GM12878 (cell line): ENCODE results near the gene KIF2A. TPM values are rescaled to one million over a fixed set of nuclear protein-coding genes. Genes with fewer than 3 reads are reported as not detected.

ENCODE experiments used
- ATAC-seq: fragments of 200-7000 bp; cut with Tn5 transposase; 3 replicates; pipeline ENCODE4 v1.9.1; 2020; ENCODE audit warnings: mild to moderate bottlenecking, moderate library complexity
- BruUV-seq: library from RNA; stranded (reverse); fragments of 400-500 nt; replicated peaks from 2 replicates; lab custom pipeline; 2021; lab: Mats Ljungman, UMichigan
- CTCF ChIA-PET: fragments of 300-600 bp; sonication (Branson Sonifier 250); formaldehyde crosslinking; extraction: SDS; loops from one replicate; lab custom pipeline; 2021; ENCODE audit warnings: inconsistent platforms; lab: Yijun Ruan, JAX
- POLR2A ChIA-PET: fragments of 350-600 bp; formaldehyde crosslinking; extraction: SDS; loops from one replicate; lab custom pipeline; 2021; ENCODE audit warnings: inconsistent platforms; lab: Charles Lee
- RAD21 ChIA-PET: fragments of 300-600 bp; sonication (Branson Sonifier 250); formaldehyde crosslinking; loops from one replicate; lab custom pipeline; 2023; ENCODE audit warnings: antibody characterized with exemption; ENCODE audit not compliant: unreplicated experiment; lab: Charles Lee
- SMC1A ChIA-PET: fragments of 300-600 bp; sonication (Branson Sonifier 250); formaldehyde crosslinking; loops from one replicate; lab custom pipeline; 2023; ENCODE audit not compliant: unreplicated experiment, uncharacterized antibody; lab: Charles Lee
- DNase-seq: peaks from one replicate; pipeline ENCODE4 v3.0.0-alpha.2; 2011; ENCODE audit warnings: low read depth, low spot score
- FAIRE-seq: peaks from 3 replicates; lab custom pipeline; 2011; peaks lifted over from hg19 to GRCh38; lab: Jason Lieb, UNC
- H2AFZ ChIP-seq: 2 replicates; pipeline ENCODE4 v1.6.0; 2011; ENCODE audit warnings: low read depth, low read length, control low read depth; ENCODE audit not compliant: control insufficient read depth
- H3K27ac ChIP-seq: 2 replicates; pipeline ENCODE4 v1.5.1; 2011; ENCODE audit warnings: control low read depth; ENCODE audit not compliant: control insufficient read depth, insufficient read depth
- H3K27me3 ChIP-seq, 2 experiments: replicated peaks in 1 of 2; 2 replicates each; pipeline versions ENCODE4 v1.6.0 to v1.6.1; 2011; ENCODE audit warnings: low read length in 1 of 2; ENCODE audit not compliant: control insufficient read depth in 2 of 2, insufficient read depth in 2 of 2
- H3K36me3 ChIP-seq, 2 experiments: 2 replicates each; pipeline ENCODE4 v1.5.1; 2011; ENCODE audit warnings: low read length in 1 of 2; ENCODE audit not compliant: control insufficient read depth in 2 of 2, insufficient read depth in 2 of 2
- H3K4me1 ChIP-seq: 2 replicates; pipeline ENCODE4 v1.6.1; 2011; ENCODE audit warnings: mild to moderate bottlenecking, low read length, moderate library complexity, mixed read lengths; ENCODE audit not compliant: control insufficient read depth, insufficient read depth
- H3K4me2 ChIP-seq: 2 replicates; pipeline ENCODE4 v1.6.0; 2011; ENCODE audit warnings: control low read depth; ENCODE audit not compliant: control insufficient read depth, insufficient read depth
- H3K4me3 ChIP-seq: fragments of 200-600 bp; sonication (generic); 2 replicates; pipeline ENCODE4 v1.5.1; 2016
- H3K79me2 ChIP-seq: 2 replicates; pipeline ENCODE4 v1.6.0; 2011; ENCODE audit warnings: low read length; ENCODE audit not compliant: control insufficient read depth, insufficient read depth
- H3K9ac ChIP-seq: 2 replicates; pipeline ENCODE4 v1.8.0; 2011; ENCODE audit warnings: low read length, control low read depth, mixed read lengths; ENCODE audit not compliant: control insufficient read depth, insufficient read depth
- H3K9me3 ChIP-seq: replicated peaks from 3 replicates; pipeline ENCODE4 v1.5.1; 2011; ENCODE audit warnings: mild to moderate bottlenecking, low read length; ENCODE audit not compliant: control insufficient read depth, insufficient read depth
- H4K20me1 ChIP-seq: 2 replicates; pipeline ENCODE4 v1.6.0; 2011; ENCODE audit not compliant: control insufficient read depth, insufficient read depth
- CBFB ChIP-seq: IDR thresholded peaks from 2 replicates; pipeline ENCODE4 v1.6.1; 2016; ENCODE audit warnings: antibody characterized with exemption, low read depth
- NFYB ChIP-seq: IDR thresholded peaks from 2 replicates; pipeline ENCODE4 v1.6.1; 2011; ENCODE audit warnings: low read depth, mild to moderate bottlenecking, low read length, improper control_type of control experiment, moderate library complexity; ENCODE audit not compliant: insufficient read depth
- RBBP5 ChIP-seq: fragments of 200-600 bp; sonication (generic); conservative IDR thresholded peaks from 2 replicates; pipeline ENCODE4 v1.6.1; 2016
- SMAD5 ChIP-seq: IDR thresholded peaks from 2 replicates; pipeline ENCODE4 v1.6.1; 2016; ENCODE audit warnings: antibody characterized with exemption, low read depth
- WGBS: methylation state at CpG from one replicate; pipeline ENCODE4 v1.1.6; 2016; ENCODE audit warnings: low lambda C conversion rate; ENCODE audit not compliant: insufficient replicate concordance, insufficient coverage; ENCODE audit errors: missing lambda C conversion rate; 5-methylcytosine and 5-hydroxymethylcytosine counted together
- in situ Hi-C: fragments of 300-500 bp; cut with MboI; formaldehyde crosslinking; loops from 9 replicates; pipeline ENCODE4 v1.14.3; 2018; ENCODE audit warnings: mixed read lengths
- intact Hi-C: fragments of 100-400 bp; cut with micrococcal nuclease; formaldehyde crosslinking; loops from one replicate; pipeline ENCODE4 v1.14.2; 2022; ENCODE audit not compliant: unreplicated experiment
- polyA plus RNA-seq, 11 experiments: library from polyadenylated mRNA; depleted of rRNA in 4 of 11; unstranded in 6 of 11; stranded (reverse) in 5 of 11; fragments of >200 nt; fragmentation: Nextera tagmentation in 4 of 11; fragmentation: Illumina TruSeq in 1 of 11; extraction: Ambion mirVana in 4 of 11; extraction: Trizol in 1 of 11; gene quantifications; 1 replicate in 1 of 11; 2 replicates in 10 of 11; pipeline versions ENCODE4 v1.2.1 to v1.2.3, GENCODE V29; 2011 to 2016; ENCODE audit warnings: inconsistent platforms in 2 of 11, missing spikeins in 2 of 11, low read depth in 1 of 11
- total RNA-seq, 4 experiments: library from RNA; depleted of rRNA in 3 of 4; stranded (reverse); fragments of >200 nt in 3 of 4; fragmentation: Illumina TruSeq in 1 of 4; extraction: Trizol in 1 of 4; gene quantifications; 2 replicates each; pipeline versions ENCODE4 v1.2.1 to v1.2.3, GENCODE V29; 2013 to 2021
- TF ChIP-seq, protein P1 (sequence below): fragments of 450-650 bp; IDR thresholded peaks from 2 replicates; pipeline ENCODE4 v1.6.1; 2016; ENCODE audit warnings: mild to moderate bottlenecking
- TF ChIP-seq, protein P2 (sequence below): IDR thresholded peaks from 2 replicates; pipeline ENCODE4 v1.6.1; 2012; ENCODE audit warnings: low read depth, low read length, improper control_type of control experiment
- TF ChIP-seq, protein P3 (sequence below): fragments of 450-650 bp; IDR thresholded peaks from 2 replicates; pipeline ENCODE4 v1.6.1; 2017; ENCODE audit warnings: antibody characterized with exemption, mild to moderate bottlenecking, moderate library complexity
- TF ChIP-seq, protein P4 (sequence below): fragments of 450-650 bp; formaldehyde crosslinking; IDR thresholded peaks from 2 replicates; pipeline ENCODE4 v1.5.0; 2022; ENCODE audit warnings: mild to moderate bottlenecking, missing genetic modification characterization
- TF ChIP-seq, protein P5 (sequence below): fragments of 450-650 bp; IDR thresholded peaks from 2 replicates; pipeline ENCODE4 v1.6.1; 2017; ENCODE audit warnings: low read depth, mild to moderate bottlenecking, moderate library complexity

KIF2A gene
- total and polyA plus RNA-seq, 10 of the 15 experiments (the other 5 are each of a cell fraction or from before 2014, with no cell fraction given), result 35.9 to 124 (median 80.1) TPM

DNA sequence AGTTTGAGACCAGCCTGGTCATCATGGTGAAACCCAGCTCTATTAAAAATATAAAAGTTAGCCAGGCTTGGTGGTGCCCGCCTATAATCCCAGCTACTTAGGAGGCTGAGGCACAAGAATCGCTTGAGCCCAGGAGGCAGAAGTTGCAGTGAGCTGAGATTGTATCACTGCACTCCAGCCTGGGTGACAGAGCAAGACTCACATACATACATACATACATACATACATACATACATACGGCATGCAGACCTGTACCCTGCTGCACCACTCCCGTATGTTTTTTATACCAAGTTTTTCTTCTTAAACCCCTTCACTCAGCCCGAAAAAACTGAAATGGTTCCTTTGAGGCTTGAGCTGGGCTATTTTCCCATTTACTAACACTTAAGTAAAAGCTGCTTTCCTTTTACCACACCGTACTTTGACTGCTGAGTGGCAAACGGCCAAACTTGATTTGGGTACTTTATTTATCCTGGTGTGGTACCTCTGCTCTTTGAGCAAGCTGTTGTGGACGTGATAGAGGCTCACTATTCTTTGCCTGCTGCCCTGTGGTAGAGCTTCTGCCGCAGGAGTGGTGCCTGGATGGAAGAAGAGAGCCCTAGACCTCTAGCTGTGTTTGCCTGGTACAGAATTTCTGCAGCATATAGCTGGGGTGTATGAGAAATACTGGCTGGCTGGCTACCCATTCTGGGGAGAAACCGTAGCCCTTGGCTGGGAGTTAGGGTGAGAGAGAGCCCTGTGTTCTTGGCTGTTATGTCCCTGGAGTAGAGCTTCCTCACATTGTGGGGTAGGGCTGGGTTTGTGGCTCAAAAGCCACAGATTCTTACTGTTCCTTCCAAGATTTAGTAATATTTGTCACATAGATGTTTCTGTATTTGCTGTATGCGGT lies 126.0 kb downstream of the KIF2A start (continued):
- TF ChIP-seq, protein P1, sequence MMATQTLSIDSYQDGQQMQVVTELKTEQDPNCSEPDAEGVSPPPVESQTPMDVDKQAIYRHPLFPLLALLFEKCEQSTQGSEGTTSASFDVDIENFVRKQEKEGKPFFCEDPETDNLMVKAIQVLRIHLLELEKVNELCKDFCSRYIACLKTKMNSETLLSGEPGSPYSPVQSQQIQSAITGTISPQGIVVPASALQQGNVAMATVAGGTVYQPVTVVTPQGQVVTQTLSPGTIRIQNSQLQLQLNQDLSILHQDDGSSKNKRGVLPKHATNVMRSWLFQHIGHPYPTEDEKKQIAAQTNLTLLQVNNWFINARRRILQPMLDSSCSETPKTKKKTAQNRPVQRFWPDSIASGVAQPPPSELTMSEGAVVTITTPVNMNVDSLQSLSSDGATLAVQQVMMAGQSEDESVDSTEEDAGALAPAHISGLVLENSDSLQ, result no peak

DNA sequence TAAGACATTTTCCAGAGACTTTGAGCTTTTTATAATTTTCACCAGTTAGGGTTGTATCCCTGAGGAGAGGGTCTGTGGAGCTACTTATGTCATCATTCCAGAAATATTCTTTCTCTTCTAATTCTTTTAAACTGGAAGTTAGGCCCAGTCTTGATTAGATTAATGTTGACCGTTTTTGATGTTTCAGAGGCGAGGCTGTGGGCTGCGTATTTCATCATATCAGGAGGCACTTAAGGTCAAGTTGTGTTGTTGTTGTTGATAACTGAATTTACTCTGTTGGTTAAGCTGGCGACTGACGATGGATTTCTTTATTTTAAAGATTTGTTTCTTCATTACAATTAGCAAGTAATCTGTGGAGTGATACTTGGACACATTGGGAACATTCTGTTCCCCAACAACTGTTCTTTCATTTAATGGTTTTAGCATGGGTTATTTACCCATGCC lies 126.6 kb downstream of the KIF2A start:
- no TSS peak for BruUV-seq
- Histone ChIP-seq H3K4me3 (no peak overlapping the region), H3K9me3 (no peaks in the 10 kb centered on the region), H3K4me1 (no peaks in the 10 kb centered on the region), H3K79me2 (peaks cover 4% of the 10 kb centered on the region), H3K27ac (no peak overlapping the region), H3K36me3 (no peaks in the 10 kb centered on the region), H3K9ac (no peak overlapping the region), H3K27me3 (no peaks in the 10 kb centered on the region), H2AFZ (no peak overlapping the region), H4K20me1 (no peaks in the 10 kb centered on the region; the same call in 1 of the 2 replicates), H3K4me2 (no peak overlapping the region)
- POLR2A ChIA-PET, result no interaction called here
- 97% methylated on average over 5 of the region's 5 CpGs for WGBS
- SMC1A ChIA-PET, result interaction anchor here (1.3 to 1.9 kb wide), 2 partner anchors 11 to 12 kb away, joined by 5 to 6 read pairs; no protein-coding TSS in a partner anchor
- FAIRE-seq, result no peak
- CTCF ChIA-PET, result interaction anchor here (0.7 to 1.6 kb wide), 2 partner anchors 10 to 11 kb away, joined by 3 to 6 read pairs; no protein-coding TSS in a partner anchor
- no peak for DNase-seq
- intact Hi-C loops (no loop called here), in situ Hi-C loops (no loop called here)
- RAD21 ChIA-PET, result interaction anchor here (1.2 kb wide), 1 partner anchor 25 kb away, joined by 3 read pairs; no protein-coding TSS in a partner anchor
- no peak for ATAC-seq
- TF ChIP-seq, protein P2, sequence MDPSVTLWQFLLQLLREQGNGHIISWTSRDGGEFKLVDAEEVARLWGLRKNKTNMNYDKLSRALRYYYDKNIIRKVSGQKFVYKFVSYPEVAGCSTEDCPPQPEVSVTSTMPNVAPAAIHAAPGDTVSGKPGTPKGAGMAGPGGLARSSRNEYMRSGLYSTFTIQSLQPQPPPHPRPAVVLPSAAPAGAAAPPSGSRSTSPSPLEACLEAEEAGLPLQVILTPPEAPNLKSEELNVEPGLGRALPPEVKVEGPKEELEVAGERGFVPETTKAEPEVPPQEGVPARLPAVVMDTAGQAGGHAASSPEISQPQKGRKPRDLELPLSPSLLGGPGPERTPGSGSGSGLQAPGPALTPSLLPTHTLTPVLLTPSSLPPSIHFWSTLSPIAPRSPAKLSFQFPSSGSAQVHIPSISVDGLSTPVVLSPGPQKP, result no peak
- TF ChIP-seq, protein P3, sequence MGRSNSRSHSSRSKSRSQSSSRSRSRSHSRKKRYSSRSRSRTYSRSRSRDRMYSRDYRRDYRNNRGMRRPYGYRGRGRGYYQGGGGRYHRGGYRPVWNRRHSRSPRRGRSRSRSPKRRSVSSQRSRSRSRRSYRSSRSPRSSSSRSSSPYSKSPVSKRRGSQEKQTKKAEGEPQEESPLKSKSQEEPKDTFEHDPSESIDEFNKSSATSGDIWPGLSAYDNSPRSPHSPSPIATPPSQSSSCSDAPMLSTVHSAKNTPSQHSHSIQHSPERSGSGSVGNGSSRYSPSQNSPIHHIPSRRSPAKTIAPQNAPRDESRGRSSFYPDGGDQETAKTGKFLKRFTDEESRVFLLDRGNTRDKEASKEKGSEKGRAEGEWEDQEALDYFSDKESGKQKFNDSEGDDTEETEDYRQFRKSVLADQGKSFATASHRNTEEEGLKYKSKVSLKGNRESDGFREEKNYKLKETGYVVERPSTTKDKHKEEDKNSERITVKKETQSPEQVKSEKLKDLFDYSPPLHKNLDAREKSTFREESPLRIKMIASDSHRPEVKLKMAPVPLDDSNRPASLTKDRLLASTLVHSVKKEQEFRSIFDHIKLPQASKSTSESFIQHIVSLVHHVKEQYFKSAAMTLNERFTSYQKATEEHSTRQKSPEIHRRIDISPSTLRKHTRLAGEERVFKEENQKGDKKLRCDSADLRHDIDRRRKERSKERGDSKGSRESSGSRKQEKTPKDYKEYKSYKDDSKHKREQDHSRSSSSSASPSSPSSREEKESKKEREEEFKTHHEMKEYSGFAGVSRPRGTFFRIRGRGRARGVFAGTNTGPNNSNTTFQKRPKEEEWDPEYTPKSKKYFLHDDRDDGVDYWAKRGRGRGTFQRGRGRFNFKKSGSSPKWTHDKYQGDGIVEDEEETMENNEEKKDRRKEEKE, result no peak
- TF ChIP-seq SMAD5 (no peak), NFYB (no peak), CBFB (no peak), RBBP5 (no peak)
- TF ChIP-seq, protein P4, sequence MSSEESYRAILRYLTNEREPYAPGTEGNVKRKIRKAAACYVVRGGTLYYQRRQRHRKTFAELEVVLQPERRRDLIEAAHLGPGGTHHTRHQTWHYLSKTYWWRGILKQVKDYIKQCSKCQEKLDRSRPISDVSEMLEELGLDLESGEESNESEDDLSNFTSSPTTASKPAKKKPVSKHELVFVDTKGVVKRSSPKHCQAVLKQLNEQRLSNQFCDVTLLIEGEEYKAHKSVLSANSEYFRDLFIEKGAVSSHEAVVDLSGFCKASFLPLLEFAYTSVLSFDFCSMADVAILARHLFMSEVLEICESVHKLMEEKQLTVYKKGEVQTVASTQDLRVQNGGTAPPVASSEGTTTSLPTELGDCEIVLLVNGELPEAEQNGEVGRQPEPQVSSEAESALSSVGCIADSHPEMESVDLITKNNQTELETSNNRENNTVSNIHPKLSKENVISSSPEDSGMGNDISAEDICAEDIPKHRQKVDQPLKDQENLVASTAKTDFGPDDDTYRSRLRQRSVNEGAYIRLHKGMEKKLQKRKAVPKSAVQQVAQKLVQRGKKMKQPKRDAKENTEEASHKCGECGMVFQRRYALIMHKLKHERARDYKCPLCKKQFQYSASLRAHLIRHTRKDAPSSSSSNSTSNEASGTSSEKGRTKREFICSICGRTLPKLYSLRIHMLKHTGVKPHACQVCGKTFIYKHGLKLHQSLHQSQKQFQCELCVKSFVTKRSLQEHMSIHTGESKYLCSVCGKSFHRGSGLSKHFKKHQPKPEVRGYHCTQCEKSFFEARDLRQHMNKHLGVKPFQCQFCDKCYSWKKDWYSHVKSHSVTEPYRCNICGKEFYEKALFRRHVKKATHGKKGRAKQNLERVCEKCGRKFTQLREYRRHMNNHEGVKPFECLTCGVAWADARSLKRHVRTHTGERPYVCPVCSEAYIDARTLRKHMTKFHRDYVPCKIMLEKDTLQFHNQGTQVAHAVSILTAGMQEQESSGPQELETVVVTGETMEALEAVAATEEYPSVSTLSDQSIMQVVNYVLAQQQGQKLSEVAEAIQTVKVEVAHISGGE (CRISPR knock-in tag), result no peak
- TF ChIP-seq, protein P5, sequence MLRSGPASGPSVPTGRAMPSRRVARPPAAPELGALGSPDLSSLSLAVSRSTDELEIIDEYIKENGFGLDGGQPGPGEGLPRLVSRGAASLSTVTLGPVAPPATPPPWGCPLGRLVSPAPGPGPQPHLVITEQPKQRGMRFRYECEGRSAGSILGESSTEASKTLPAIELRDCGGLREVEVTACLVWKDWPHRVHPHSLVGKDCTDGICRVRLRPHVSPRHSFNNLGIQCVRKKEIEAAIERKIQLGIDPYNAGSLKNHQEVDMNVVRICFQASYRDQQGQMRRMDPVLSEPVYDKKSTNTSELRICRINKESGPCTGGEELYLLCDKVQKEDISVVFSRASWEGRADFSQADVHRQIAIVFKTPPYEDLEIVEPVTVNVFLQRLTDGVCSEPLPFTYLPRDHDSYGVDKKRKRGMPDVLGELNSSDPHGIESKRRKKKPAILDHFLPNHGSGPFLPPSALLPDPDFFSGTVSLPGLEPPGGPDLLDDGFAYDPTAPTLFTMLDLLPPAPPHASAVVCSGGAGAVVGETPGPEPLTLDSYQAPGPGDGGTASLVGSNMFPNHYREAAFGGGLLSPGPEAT, result no peak
